Subcutaneous abdominal adipose tissue (tissue), 5 donors: ENCODE results near the gene CYP4F8.
"Not testable (repeated sequence)": the region's sequence is repeated elsewhere in the genome, so short reads cannot be mapped to it uniquely, and the experiment has no call there.

Experiments used
- H3K27ac ChIP-seq: one replicate; pipeline ENCODE4 v1.7.0; 2013; ENCODE audit warnings: low read depth, mild to moderate bottlenecking, inconsistent platforms, low read length, moderate library complexity
- H3K27me3 ChIP-seq, 5 donors: one replicate each; pipeline ENCODE4 v1.7.0; 2013; ENCODE audit warnings: low read length in 5 of 5, inconsistent platforms in 1 of 5; ENCODE audit not compliant: control insufficient read depth in 5 of 5, insufficient read depth in 4 of 5
- H3K36me3 ChIP-seq, 5 donors: one replicate each; pipeline ENCODE4 v1.7.0; 2013; ENCODE audit warnings: low read length in 5 of 5; ENCODE audit not compliant: control insufficient read depth in 5 of 5, insufficient read depth in 5 of 5
- H3K4me1 ChIP-seq, 5 donors: one replicate each; pipeline ENCODE4 v1.7.0; 2013; ENCODE audit warnings: low read length in 5 of 5, mild to moderate bottlenecking in 3 of 5, moderate library complexity in 1 of 5; ENCODE audit not compliant: control insufficient read depth in 5 of 5, insufficient read depth in 5 of 5
- H3K4me3 ChIP-seq, 5 donors: one replicate each; pipeline ENCODE4 v1.7.0; 2013; ENCODE audit warnings: low read length in 5 of 5, low read depth in 1 of 5
- H3K9ac ChIP-seq, 5 donors: one replicate each; pipeline ENCODE4 v1.7.0; 2013; ENCODE audit warnings: low read length in 5 of 5, mild to moderate bottlenecking in 4 of 5, moderate library complexity in 3 of 5
- H3K9me3 ChIP-seq, 5 donors: one replicate each; pipeline ENCODE4 v1.7.0; 2013; ENCODE audit warnings: low read length in 5 of 5; ENCODE audit not compliant: control insufficient read depth in 5 of 5
- donor health status: healthy.
- donor health status: healthy.
- donor health status: healthy.
- donor health status: healthy.
- donor health status: healthy.

Gene CYP4F8

DNA sequence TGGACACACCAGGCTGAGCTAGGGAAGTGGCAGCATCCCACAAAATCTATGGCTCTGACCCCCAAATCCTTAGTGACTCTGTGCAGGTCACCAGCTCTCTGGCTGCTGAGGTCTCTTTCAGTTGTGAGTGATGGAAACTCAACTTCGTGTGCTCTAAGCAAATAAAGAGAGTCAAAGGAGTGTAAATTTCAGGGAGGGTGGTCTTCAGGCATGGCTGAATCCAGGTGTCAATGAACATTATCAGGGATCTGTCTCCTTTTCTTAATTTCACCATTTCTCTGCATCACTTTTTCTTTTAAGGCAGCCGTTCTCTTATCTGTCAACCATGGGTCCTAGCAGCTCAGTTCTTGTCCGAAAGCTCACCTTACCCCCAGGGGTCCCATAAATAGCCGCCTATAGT, 64.1 kb downstream of the CYP4F8 start:
- Histone ChIP-seq H3K4me1 (peaks cover 0 to 11% (median 0%) of the 10 kb centered on the region in 5 donors), H3K27me3 (no peaks in the 10 kb centered on the region), H3K27ac (no peak overlapping the region), H3K36me3 (peaks cover 6 to 53% (median 46%) of the 10 kb centered on the region in 5 donors), H3K9me3 (no peaks in the 10 kb centered on the region), H3K4me3 (no peak overlapping the region), H3K9ac (no peak overlapping the region)

DNA sequence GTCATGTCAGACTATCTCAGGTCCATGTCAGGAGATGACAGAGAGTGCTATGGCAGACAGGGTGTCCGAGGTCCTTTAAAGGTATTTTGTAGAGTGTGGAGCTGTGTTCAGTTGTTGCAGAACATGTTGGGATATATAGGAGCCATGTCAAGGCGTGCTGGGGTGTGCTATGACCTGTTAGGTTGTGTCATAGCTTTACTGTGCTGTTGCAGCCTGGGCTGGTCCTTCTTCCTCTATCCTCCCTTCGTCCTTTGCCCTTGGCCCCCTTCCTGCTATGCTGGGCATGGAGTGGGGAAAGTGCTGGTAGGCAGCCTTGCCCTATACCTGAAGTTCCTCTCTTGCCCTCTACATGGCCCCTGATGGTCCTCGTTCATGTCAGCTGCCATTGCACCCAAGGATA, 64.8 kb downstream of the CYP4F8 start:
- not testable (repeated sequence) for H3K27ac ChIP-seq

More for the DNA sequence above, 64.8 kb downstream of the CYP4F8 start:
- H3K27me3 ChIP-seq, H3K9me3 ChIP-seq, H3K9ac ChIP-seq, H3K4me1 ChIP-seq, H3K4me3 ChIP-seq: not testable (repeated sequence)
- H3K36me3 ChIP-seq: peaks cover 10 to 61% (median 54%) of the 10 kb centered on the region in 5 donors
